ENCODE measurements around the gene MYOD1.
A peak's percentile ranks its signal among the peaks of the same experiment; 100 is the strongest.

The MYOD1 gene

GRCh38 chr11:17734986-17735817 lies 15.8 kb downstream of the MYOD1 start:
- peak; percentile 94 for DNase-seq (ENCODE audit: low read depth, low spot score)

GRCh38 chr11:17735818-17736578 lies 16.6 kb downstream of the MYOD1 start:
- no peak for DNase-seq (ENCODE audit: low read depth, low spot score)

GRCh38 chr11:17736579-17736893 lies 17.2 kb downstream of the MYOD1 start:
- no peak for DNase-seq (ENCODE audit: low read depth, low spot score)

DNA sequence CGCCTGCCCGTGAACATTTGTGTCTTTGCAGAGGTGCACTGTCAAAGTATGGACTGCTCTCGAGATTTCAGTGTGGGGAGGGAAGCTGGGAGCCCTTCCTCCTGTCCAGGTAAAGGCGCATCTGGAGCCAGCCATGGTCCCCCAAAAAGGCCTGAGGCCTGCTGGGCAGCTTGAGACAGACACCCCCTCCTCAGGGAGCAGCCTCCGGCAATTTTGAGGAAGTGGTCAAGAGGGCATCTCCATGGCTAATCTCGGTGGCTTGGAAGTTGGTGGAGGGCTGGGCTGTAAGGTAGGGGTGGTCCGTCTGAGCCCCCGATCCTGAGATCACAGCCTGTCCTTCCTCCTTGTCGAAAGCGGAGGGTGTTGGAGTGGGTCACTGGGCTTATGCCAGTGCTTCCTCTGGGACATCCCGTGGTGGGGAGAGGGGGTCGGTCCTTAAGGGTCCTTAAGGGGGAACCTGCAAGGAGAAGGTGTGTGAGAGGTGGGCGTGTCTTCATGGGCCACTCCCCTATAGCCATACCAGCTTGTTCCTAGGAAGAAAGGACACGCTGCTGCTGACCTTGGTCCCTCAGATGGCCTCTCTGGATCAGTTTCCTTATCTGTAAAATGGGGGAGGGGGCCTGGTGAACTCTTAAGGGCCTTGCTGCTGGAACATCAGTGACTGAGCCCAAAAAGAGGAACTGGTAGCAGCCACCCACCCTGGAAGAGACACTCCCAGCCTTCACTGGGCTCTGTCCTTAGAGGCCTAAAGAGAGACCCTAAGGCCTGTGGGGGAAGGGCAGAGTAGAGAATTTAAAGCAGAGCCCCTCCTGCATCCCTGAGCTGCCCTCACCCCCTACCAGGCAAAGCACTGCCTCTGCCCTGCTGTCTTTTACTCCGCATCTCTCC lies 17.8 kb downstream of the MYOD1 start:
- no peak for DNase-seq (ENCODE audit: low read depth, low spot score)

GRCh38 chr11:17738151-17738973 lies 19.0 kb downstream of the MYOD1 start:
- DNase-seq (ENCODE audit: low read depth, low spot score): no peak

DNA sequence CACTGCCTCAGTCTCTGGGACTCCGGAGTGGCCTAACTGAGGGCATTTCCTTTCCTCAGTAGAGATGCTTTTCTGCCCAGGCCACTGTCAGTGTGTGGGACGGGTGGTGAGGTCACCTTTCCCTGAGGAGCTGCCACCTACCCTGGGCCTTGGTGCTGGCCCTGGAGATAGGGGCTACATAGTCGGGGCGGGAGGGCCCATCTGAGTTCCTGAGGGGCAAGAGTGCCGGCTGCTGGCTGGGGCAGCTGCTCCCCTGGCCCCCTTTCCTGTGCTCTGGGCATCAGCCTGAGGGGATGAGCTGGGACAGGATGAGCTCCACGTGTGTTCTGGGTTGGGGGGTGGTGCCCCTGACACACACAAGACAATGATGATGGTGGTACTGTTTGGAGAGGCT lies 20.6 kb downstream of the MYOD1 start:
- no peak for DNase-seq (ENCODE audit: low read depth, low spot score)

- no peak for DNase-seq (ENCODE audit: low read depth, low spot score)
Observed at GRCh38 chr11:17740649-17741235, 21.4 kb downstream of the MYOD1 start.

- no peak for DNase-seq (ENCODE audit: low read depth, low spot score)
Observed at GRCh38 chr11:17741487-17741886, 22.1 kb downstream of the MYOD1 start.

GRCh38 chr11:17742019-17742418 lies 22.6 kb downstream of the MYOD1 start:
- DNase-seq (ENCODE audit: low read depth, low spot score): no peak

DNA sequence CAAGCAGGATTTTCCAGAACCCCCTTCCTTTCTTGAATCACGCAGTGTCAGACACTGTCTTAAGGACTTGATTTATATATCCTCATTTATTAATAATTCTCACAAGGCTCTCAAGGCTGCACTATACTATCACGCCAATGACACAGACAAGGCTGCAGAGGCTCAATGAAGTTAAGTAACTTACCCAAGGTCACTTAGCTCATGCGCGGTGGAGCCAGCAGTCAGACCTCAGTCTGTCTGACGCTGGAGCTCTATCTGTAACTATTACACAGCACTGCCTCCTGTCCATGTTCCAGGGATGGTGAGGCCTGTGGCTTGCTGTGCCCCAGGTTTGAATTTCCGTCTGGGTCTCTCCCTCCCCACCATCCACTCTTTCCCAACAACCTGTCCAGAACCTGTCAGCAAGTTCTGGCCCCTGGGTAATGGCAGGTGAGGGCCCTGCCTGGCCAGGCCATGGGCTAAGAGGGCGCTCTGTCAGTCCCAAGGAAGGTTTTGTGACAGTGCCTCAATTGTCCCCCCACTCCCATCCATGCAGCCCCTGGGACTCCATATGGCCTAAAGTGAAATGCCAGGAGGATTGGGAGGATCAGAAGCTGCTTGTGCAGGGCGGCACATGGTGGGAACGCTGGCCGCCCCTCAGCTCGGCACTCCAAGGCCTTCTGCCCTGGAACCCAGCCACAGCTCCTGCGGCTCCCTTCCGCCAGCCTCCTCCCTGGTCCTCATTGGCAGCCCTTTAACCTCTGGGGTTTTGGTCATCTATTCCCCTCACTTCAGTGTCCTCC lies 23.8 kb downstream of the MYOD1 start:
- DNase-seq (ENCODE audit: low read depth, low spot score): no peak

GRCh38 chr11:17743808-17744119 lies 24.4 kb downstream of the MYOD1 start:
- DNase-seq (ENCODE audit: low read depth, low spot score): peak; percentile 70

GRCh38 chr11:17744151-17744940 lies 25.0 kb downstream of the MYOD1 start:
- DNase-seq (ENCODE audit: low read depth, low spot score): peak; percentile 45

DNA sequence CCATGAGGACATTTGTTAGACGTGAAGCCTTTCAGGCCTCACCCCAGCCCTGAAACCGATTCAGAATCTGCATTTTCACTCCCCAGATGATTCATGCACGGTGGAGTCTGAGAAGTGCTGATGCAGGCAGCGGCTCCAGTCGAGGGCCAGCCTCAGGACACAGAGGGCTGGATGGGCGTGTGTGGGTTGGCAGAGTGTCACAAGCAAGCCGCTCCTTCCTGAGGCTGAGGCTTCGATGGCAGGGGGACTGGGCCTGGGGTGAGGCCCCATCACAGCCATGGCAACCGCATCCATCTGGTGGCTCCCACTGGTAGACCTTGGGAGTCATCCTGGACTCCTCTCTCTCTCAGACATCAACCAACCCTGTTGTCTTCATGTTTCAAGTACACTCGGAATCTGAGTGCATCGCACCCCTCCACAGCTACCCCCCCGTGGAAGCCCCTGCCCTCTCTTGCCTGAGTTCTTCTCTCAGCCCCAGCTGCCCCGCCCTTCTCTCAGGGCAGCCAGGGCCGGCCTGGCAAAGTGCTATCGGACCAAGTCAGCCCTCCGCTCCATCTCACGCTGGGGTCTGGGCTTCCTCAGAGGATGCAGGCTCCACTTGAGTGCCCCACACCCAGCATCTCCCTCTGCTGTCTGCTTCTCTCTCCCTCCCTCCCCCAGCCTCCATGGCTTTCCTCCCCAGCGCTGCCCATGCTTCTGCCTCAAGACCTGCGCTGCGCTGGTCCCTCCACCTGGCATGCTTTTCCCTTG lies 25.8 kb downstream of the MYOD1 start:
- DNase-seq (ENCODE audit: low read depth, low spot score): no peak

DNA sequence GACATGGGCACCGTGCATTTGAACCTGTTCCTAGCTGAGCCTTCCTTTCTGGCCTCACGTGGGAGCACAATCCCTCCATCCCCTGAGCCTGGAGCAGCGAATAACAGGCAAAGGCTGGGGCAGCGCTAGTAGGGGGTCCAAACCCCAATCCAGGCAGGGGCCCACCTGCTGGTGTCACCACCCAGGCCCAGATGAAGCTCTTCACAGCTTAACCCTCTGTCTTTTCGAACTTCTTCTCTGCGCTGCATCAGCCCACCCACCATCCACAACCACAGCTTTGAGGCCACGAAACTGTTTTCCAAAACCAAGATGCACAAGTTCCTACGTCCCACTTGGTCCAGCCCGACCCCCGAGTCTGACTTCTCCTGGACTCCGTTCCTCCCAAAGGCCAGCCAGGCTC lies 26.7 kb downstream of the MYOD1 start:
- no peak for DNase-seq (ENCODE audit: low read depth, low spot score)

GRCh38 chr11:17747131-17747955 lies 28.0 kb downstream of the MYOD1 start:
- peak; percentile 33 for DNase-seq (ENCODE audit: low read depth, low spot score)

- no peak for DNase-seq (ENCODE audit: low read depth, low spot score)
Observed at GRCh38 chr11:17748044-17748443, 28.7 kb downstream of the MYOD1 start.

- DNase-seq (ENCODE audit: low read depth, low spot score): no peak
Observed at GRCh38 chr11:17748761-17749721, 29.7 kb downstream of the MYOD1 start.
